Duodenal mucosa (tissue), 2 donors: ENCODE results near the gene PTN.
"Not testable (repeated sequence)": the region's sequence is repeated elsewhere in the genome, so short reads cannot be mapped to it uniquely, and the experiment has no call there.

Source experiments
- H3K27ac ChIP-seq: one replicate; pipeline ENCODE4 v1.7.0; 2013; ENCODE audit warnings: low read depth, low read length
- H3K27me3 ChIP-seq, 2 donors: one replicate each; pipeline ENCODE4 v1.7.0; 2013; ENCODE audit warnings: low read length in 2 of 2, control low read depth in 1 of 2; ENCODE audit not compliant: insufficient read depth in 2 of 2, control insufficient read depth in 1 of 2
- H3K36me3 ChIP-seq, 2 donors: one replicate each; pipeline ENCODE4 v1.7.0; 2013; ENCODE audit warnings: low read length in 2 of 2, control low read depth in 1 of 2; ENCODE audit not compliant: insufficient read depth in 2 of 2, control insufficient read depth in 1 of 2
- H3K4me1 ChIP-seq, 2 donors: one replicate each; pipeline ENCODE4 v1.7.0; 2013; ENCODE audit warnings: low read length in 2 of 2, control low read depth in 1 of 2; ENCODE audit not compliant: insufficient read depth in 2 of 2, control insufficient read depth in 1 of 2
- H3K4me3 ChIP-seq, 2 donors: one replicate each; pipeline ENCODE4 v1.7.0; 2013; ENCODE audit warnings: low read length in 2 of 2, low read depth in 1 of 2
- H3K9ac ChIP-seq, 2 donors: one replicate each; pipeline ENCODE4 v1.7.0; 2013; ENCODE audit warnings: low read length in 2 of 2, low read depth in 1 of 2
- H3K9me3 ChIP-seq, 2 donors: one replicate each; pipeline ENCODE4 v1.7.0; 2013; ENCODE audit warnings: low read length in 2 of 2, control low read depth in 1 of 2; ENCODE audit not compliant: control insufficient read depth in 1 of 2

Gene PTN

GRCh38 chr7:137204246-137204645 lies 139.3 kb downstream of the PTN start:
- Histone ChIP-seq H3K4me3 (no peak overlapping the region), H3K9ac (no peak overlapping the region), H3K4me1 (no peaks in the 10 kb centered on the region), H3K36me3 (no peaks in the 10 kb centered on the region), H3K9me3 (peaks cover 8% of the 10 kb centered on the region in 2 donors), H3K27me3 (no peaks in the 10 kb centered on the region), H3K27ac (no peak overlapping the region)

GRCh38 chr7:137203351-137203750 lies 140.2 kb downstream of the PTN start:
- no peak overlapping the region for H3K4me3 ChIP-seq
- no peaks in the 10 kb centered on the region for H3K4me1 ChIP-seq
- no peaks in the 10 kb centered on the region for H3K36me3 ChIP-seq
- no peaks in the 10 kb centered on the region for H3K27me3 ChIP-seq
- H3K9me3 ChIP-seq, result peaks cover 4 to 8% of the 10 kb centered on the region in 2 donors
- H3K27ac ChIP-seq, result no peak overlapping the region
- H3K9ac ChIP-seq, result no peak overlapping the region

- H3K36me3 ChIP-seq, result no peaks in the 10 kb centered on the region
- no peaks in the 10 kb centered on the region for H3K27me3 ChIP-seq
- peaks cover 0 to 4% of the 10 kb centered on the region in 2 donors for H3K9me3 ChIP-seq
- H3K9ac ChIP-seq, result no peak overlapping the region
- H3K27ac ChIP-seq, result no peak overlapping the region
- no peak overlapping the region for H3K4me3 ChIP-seq
- no peaks in the 10 kb centered on the region for H3K4me1 ChIP-seq
These were observed 146.9 kb downstream of the PTN start for GRCh38 chr7:137196648-137197047.

DNA sequence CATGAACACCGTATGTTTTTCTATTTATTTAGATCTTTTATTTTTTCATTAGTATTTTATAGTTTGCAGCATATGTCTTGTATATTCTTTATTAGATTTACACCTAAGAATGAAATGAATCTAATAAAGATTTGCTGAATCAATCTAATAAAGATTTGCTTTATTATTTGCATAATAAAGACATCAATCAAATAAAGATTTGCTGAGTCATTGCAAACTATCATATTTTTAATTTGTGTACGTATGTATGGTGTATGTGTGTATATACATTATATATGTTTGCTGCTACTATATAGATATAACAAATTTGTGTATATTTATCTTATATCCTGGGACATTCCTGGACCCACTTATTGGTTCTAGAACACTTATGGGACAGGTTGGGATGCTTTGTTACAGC lies 147.5 kb downstream of the PTN start:
- Histone ChIP-seq H3K27me3 (no peaks in the 10 kb centered on the region), H3K4me1 (no peaks in the 10 kb centered on the region), H3K4me3 (no peak overlapping the region), H3K27ac (no peak overlapping the region), H3K9me3 (peaks cover 0 to 4% of the 10 kb centered on the region in 2 donors), H3K36me3 (no peaks in the 10 kb centered on the region), H3K9ac (no peak overlapping the region)

DNA sequence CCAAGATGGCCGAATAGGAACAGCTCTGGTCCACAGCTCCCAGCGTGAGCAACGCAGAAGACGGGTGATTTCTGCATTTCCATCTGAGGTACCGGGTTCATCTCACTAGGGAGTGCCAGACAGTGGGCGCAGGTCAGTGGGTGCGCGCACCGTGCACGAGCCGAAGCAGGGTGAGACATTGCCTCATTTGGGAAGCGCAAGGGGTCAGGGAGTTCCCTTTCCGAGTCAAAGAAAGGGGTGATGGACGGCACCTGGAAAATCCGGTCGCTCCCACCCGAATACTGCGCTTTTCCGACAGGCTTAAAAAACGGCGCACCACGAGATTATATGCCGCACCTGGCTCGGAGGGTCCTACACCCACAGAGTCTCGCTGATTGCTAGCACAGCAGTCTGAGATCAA lies 161.9 kb downstream of the PTN start:
- not testable (repeated sequence) for H3K27ac ChIP-seq, H3K4me1 ChIP-seq, H3K9ac ChIP-seq, H3K9me3 ChIP-seq, H3K36me3 ChIP-seq, H3K27me3 ChIP-seq, H3K4me3 ChIP-seq
